ENCODE data around the gene NUCB2. TPM values are rescaled to one million over a fixed set of nuclear protein-coding genes. Genes with fewer than 3 reads are reported as not detected.

NUCB2 gene
- total and polyA plus RNA-seq, 2 of the 8 experiments (the other 6 are each of a cell fraction or from before 2014, with no cell fraction given), result 9.0 to 34.2 TPM

DNA sequence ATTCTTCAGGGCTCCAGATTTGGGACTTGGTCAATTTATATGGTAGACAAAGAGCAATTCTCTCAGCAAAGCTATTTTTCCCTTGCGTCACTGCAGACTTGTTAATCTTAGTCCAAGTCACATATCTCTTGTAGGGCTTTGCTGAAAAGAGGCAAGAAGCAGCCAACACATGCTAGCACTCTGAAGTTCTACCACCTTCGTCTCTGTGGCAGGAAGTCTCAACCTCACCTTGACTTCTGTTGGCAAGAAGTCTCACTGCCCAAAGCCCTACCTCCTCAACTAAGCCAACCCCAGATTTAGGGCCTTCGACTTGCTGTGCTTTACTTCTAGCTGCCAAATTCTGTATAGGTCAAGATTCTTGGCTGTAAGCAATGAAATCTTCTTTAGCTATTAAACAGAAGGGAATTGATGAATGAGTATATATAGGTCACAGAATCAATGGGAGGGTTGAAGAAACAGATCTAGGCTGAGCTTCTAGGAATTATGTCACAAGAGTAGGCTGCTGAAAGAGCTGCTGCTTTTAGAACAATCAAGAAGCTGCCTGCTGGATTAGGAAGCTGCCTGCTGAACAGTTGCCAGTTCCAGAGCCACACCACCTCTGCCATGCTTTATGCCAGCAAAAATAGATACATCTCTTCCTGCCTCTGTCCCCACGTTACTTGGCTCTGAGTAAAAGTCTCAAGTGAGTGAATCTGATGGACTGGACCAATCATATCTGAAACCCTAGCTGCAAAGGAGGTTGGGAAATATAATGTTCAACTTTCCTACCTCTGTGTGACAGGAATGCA, 57.5 kb downstream of the NUCB2 start (continued):
- no peak for TF ChIP-seq KDM4A (IDR thresholded peaks at IDR 0.05; ENCODE audit: low read depth, low read length, severe bottlenecking)

Measured in H1 (cell line).